GM12801 (cell line): ENCODE results near the gene CEL.

ENCODE experiments used
- TF ChIP-seq, protein P1 (sequence below): IDR thresholded peaks from one replicate; pipeline ENCODE4 v1.5.1; 2011; ENCODE audit warnings: control low read depth; ENCODE audit not compliant: insufficient read length; ENCODE audit errors: extremely low read depth

The CEL gene

DNA sequence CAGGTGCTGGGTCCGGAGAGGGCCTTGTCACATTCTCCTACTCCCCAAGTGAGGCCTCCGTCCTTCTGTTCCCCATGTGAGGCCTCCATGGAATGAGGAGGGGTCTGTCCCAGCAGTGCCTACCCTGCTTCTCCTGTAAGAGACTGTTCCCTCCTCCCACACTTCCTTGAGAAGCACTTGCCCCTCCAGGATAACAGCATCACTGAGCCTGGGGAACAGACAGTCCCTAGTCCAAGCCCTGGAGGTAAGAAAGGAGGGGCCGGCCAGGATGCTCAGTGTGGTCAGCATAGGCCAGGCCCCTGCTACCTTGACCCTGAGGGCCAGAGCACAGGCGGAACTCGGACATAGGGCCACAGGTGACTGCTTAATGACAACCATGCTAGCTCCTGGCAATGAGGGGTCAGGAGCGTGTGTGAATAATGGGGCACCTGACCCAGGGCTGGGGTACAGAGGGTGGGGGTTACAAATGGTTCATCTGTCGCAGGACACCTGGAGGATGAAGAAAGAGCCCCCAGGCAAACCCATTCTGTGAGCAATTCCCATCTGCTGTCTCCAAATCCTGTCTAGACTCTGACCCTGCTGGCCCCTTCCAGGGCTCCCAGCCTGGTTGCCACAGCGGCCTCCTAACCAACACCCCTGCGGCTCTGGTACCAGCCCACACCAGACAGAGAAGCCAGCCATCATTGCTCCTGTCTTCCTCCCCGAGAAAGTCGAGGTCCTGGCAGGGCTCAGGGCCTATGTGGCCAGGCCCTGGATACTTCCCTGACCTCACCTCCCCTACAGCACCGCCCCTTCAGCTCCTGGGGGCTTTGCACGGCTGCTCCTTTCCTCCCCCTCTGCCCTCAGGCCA, 39.0 kb downstream of the CEL start:
- TF ChIP-seq, protein P1, sequence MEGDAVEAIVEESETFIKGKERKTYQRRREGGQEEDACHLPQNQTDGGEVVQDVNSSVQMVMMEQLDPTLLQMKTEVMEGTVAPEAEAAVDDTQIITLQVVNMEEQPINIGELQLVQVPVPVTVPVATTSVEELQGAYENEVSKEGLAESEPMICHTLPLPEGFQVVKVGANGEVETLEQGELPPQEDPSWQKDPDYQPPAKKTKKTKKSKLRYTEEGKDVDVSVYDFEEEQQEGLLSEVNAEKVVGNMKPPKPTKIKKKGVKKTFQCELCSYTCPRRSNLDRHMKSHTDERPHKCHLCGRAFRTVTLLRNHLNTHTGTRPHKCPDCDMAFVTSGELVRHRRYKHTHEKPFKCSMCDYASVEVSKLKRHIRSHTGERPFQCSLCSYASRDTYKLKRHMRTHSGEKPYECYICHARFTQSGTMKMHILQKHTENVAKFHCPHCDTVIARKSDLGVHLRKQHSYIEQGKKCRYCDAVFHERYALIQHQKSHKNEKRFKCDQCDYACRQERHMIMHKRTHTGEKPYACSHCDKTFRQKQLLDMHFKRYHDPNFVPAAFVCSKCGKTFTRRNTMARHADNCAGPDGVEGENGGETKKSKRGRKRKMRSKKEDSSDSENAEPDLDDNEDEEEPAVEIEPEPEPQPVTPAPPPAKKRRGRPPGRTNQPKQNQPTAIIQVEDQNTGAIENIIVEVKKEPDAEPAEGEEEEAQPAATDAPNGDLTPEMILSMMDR, result no peak

DNA sequence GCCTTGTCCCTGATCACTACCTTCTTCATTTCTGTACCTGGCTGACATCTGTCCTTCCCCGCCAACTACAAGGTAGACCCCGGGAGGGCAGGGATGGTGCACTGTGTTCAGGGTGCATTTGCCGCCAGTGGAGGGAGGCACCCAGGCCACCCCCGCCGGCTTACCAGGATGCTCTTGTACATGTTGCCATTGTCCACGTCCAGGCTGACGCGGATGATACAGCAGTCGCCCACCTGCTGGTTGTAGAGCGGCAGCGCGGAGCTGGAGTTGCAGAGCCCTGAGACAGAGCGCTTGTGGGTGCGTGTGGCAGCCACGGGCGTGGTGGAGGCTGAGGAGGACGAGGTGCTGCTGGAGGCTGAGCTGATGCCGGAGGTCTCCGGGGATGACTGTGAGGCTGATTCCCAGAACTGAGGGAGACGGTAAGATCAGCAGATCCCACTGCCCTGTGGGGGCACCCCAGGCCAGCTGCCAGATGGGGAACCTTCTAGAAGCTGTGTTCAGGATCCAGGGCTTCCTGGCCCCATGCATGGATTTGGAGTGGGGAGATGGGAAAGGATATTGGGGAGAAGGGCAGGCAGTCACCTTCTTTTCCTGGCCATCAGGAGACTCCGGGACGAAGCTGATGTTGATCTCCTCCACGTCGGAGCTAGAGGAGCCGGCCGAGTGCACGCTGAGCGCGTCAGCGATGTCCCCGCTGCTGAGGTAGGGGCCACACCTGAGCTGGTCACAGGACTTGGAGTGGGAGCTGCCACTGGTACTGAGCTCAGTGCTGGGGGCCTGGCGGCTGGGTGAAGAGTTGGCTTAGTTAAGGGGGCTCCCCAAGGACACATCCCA, 39.8 kb downstream of the CEL start:
- TF ChIP-seq, protein P1, result no peak

DNA sequence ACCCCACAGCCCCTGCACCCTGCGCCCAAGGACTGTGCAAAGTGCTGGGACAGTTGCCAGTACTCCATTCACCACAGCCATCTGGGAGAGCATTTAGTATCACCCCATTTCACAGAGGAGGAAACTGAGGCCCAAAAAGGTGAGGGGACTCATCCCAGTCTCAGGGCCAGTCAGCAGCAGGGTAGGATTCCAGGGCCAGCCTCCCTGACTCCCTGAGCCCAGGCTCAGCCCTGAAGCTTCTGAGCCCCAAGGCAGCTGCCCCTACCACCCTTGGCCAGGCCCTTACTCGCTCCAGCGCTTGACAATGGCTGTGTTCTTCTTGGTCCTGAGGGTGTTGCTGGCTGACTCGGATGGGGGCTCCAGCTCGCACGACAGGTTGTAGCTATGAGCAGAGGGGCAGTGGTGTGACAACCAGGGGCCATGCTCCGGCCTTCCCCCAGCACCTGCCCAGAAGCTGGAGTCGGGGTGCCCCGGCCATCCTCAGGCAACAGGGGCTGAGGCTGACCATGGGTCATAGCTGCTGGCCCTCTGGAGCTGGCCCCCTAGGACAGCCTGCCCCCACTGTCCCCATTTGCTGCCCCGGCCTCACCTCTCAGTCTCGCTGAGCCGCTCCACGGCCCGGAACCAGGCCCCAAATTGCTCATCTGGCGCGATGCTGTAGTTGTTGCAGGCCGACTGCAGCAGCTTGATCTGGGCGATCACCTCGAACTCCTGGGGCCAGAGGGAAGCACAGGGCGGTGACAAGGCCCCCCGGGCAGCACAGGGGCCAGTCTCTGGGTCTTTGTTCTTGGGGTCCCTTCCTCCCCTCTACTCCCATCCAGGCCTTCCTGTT, 40.6 kb downstream of the CEL start:
- TF ChIP-seq, protein P1, result no peak

DNA sequence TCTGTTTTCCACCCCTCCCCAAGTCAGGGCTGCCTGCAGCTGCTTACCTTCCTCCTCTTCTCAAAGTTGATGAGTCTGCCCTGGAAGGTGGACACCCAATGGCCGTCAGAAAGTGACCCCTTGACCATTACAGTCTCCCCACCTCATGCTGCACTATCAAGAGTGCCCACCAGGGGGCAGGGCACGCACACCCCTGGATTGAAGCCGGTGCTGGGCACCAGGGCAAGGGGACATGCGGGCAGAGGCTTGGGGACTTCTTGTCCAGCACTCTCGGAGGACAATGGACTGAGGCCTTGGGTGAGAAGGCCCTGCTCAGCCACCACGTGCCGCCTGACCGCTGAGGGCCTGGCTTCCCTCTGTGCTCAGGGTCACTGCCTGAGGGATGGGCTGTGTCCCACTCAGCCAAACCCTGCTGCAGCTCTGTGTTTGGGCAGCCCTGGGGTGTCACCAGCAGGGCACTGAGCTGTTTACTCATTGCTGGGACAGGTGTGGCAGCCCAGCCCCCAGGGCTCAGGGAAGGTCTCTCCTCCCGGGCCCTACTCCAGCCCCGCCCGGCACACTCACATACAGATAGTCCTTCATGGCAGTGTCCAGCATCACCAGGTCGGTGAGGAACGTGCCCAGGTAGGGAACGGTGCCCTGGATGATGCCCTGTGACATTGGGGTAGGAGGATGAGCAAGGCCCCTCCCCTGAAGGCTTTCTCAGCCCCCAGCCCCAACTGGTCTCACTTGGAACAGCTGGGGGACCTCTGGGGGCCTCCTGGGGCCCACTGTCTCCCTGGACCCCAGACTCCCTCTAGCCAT, 41.6 kb downstream of the CEL start:
- TF ChIP-seq, protein P1, result no peak

DNA sequence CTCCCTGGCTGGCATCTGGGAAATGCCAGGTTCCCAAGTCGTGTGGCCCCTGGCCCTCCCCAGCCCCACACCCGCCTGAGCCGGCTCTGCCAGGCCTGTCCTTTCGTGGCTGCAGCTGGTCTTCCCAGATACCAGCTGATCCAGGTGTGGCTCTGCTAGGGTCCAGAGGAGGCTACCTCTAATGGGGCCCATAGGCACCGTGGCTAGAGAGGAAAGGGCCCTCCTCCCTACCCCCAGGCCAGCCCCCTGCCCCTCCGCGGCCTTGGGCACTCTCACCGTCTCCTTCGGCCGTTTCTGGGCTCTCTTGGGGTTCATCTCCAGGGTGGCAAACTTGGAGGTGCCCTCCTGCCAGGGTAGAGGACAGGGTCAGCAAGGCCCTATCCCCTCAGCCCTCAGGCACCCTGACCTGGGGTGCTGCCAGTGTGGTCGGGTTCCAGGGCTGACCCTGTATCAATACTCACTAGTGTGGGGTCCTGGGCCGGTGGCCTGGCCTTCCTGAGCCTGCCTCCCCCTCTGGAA, 42.3 kb downstream of the CEL start:
- TF ChIP-seq, protein P1, result no peak

DNA sequence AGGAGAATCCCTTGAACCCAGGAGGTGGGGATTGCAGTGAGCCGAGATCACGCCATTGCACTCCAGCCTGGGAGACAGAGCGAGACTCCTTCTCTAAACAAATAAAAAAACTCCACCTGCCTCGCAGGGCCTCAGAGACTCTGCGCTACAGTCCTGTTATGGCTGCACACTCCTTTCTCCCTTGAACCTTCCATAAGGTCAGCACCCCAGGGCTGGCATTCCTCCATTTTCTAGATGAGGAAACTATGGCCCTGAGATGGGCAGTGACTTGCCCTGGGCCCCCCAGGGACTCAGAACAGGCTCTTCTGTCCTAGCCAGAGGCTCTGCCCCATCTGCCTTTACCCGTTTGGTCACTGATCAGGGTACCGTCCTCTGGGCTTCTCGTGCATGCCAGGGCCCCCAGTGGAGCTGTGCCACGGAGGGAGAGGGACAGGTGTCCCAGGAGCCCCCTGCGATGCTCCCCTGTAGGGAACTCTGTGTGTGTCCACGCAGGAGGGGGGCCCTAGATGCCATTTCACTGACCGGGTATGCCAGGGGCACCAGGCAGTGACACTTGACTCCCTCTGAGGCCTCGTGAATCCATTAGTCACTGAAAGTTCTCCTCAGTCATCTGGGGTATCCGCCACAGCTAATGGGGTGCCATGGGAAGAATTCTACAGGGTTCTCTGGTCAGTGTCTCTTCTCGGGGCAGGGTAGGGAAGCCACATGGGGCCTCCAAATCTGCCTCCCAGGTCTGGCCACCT, 43.1 kb downstream of the CEL start:
- TF ChIP-seq, protein P1, result no peak
